NCI-H128 (cell line): ENCODE measurements around the gene XIAP.
"Not testable (repeated sequence)": the region's sequence is repeated elsewhere in the genome, so short reads cannot be mapped to it uniquely, and the experiment has no call there.

Experiments
- DNase-seq: peaks from one replicate; lab custom pipeline; 2025; ENCODE audit not compliant: unreplicated experiment; lab: John Stamatoyannopoulos, UW

Gene XIAP

GRCh38 chrX:123859846-123860838 is at the start of gene XIAP:
XIAP (plus strand) TSS chrX:123860053; CDS start chrX:123885663, 25,610 bp downstream.
- no peak for DNase-seq

- no peak for DNase-seq
Measured at GRCh38 chrX:123814343-123814742, 45.5 kb upstream of the XIAP start.

- peak; percentile 5 for DNase-seq
Measured at GRCh38 chrX:123814934-123815394, 44.9 kb upstream of the XIAP start.

GRCh38 chrX:123817288-123817894 is 42.5 kb upstream of the XIAP start:
- DNase-seq = no peak

GRCh38 chrX:123818243-123818642 is 41.6 kb upstream of the XIAP start:
- DNase-seq = no peak

- DNase-seq = no peak
Measured at GRCh38 chrX:123822965-123823364, 36.9 kb upstream of the XIAP start.

GRCh38 chrX:123830309-123830708 is 29.5 kb upstream of the XIAP start:
- no peak for DNase-seq

GRCh38 chrX:123833387-123833786 is 26.5 kb upstream of the XIAP start:
- DNase-seq = peak; percentile 28

- no peak for DNase-seq
Measured at GRCh38 chrX:123834116-123834515, 25.7 kb upstream of the XIAP start.

GRCh38 chrX:123835661-123836371 is 24.0 kb upstream of the XIAP start:
- DNase-seq = no peak

GRCh38 chrX:123845129-123845528 is 14.7 kb upstream of the XIAP start:
- DNase-seq = not testable (repeated sequence)

- no peak for DNase-seq
Measured at GRCh38 chrX:123846577-123847038, 13.2 kb upstream of the XIAP start.

GRCh38 chrX:123847056-123847455 is 12.8 kb upstream of the XIAP start:
- DNase-seq = no peak

- DNase-seq = no peak
Measured at GRCh38 chrX:123849096-123849495, 10.8 kb upstream of the XIAP start.

GRCh38 chrX:123849906-123850305 is 9.9 kb upstream of the XIAP start:
- not testable (repeated sequence) for DNase-seq

- DNase-seq = no peak
Measured at GRCh38 chrX:123851079-123851478, 8.8 kb upstream of the XIAP start.

GRCh38 chrX:123854329-123854728 is 5.5 kb upstream of the XIAP start:
- no peak for DNase-seq

GRCh38 chrX:123859409-123859845 is 426 bp upstream of the XIAP start:
- peak; percentile 49 for DNase-seq

- DNase-seq = no peak
Measured at GRCh38 chrX:123860983-123861382, 1.1 kb downstream of the XIAP start.

- DNase-seq = no peak
Measured at GRCh38 chrX:123869488-123869887, 9.6 kb downstream of the XIAP start.

- DNase-seq = no peak
Measured at GRCh38 chrX:123871309-123871708, 11.5 kb downstream of the XIAP start.
